H1 (cell line): Measurements from ENCODE around the gene LTBP1. TPM values are rescaled to one million over a fixed set of nuclear protein-coding genes. Genes with fewer than 3 reads are reported as not detected.

Experiments used
- CTCF ChIA-PET: fragments of 300-600 bp; sonication (Branson Sonifier 250); formaldehyde crosslinking; loops from one replicate; lab custom pipeline; 2021; ENCODE audit not compliant: partially characterized antibody; lab: Charles Lee
- POLR2A ChIA-PET: fragments of 300-600 bp; sonication (Branson Sonifier 250); formaldehyde crosslinking; loops from one replicate; lab custom pipeline; 2021; ENCODE audit warnings: inconsistent platforms; ENCODE audit not compliant: partially characterized antibody; lab: Charles Lee
- DNase-seq, 2 experiments: peaks; one replicate each; pipeline versions ENCODE4 v3.0.0 to v3.0.0-alpha.2; 2010 to 2022; ENCODE audit warnings: low spot score in 2 of 2, low read depth in 1 of 2, mixed read lengths in 1 of 2
- FAIRE-seq: peaks from 2 replicates; lab custom pipeline; 2011; peaks lifted over from hg19 to GRCh38; lab: Jason Lieb, UNC
- H2AFZ ChIP-seq: 2 replicates; pipeline ENCODE4 v1.8.1; 2012; ENCODE audit warnings: low read length, inconsistent platforms
- H2AK5ac ChIP-seq: 2 replicates; pipeline ENCODE4 v1.6.1; 2013; ENCODE audit warnings: low read depth, low read length
- H2BK120ac ChIP-seq: replicated peaks from 2 replicates; pipeline ENCODE3; 2013; ENCODE audit warnings: low read depth, low read length, inconsistent platforms
- H2BK12ac ChIP-seq: 2 replicates; pipeline ENCODE4 v1.6.1; 2013; ENCODE audit warnings: low read depth, low read length
- H2BK15ac ChIP-seq: 2 replicates; pipeline ENCODE4 v1.6.1; 2013; ENCODE audit warnings: low read length
- H2BK20ac ChIP-seq: 2 replicates; pipeline ENCODE4 v1.6.1; 2013; ENCODE audit warnings: low read length
- H2BK5ac ChIP-seq: 2 replicates; pipeline ENCODE4 v1.6.1; 2013; ENCODE audit warnings: low read depth, low read length
- H3K14ac ChIP-seq: 2 replicates; pipeline ENCODE4 v1.6.1; 2013; ENCODE audit warnings: inconsistent platforms; ENCODE audit not compliant: insufficient read length
- H3K18ac ChIP-seq: 2 replicates; pipeline ENCODE4 v1.6.1; 2013; ENCODE audit warnings: low read length; ENCODE audit errors: extremely low read depth
- H3K23ac ChIP-seq: 2 replicates; pipeline ENCODE4 v1.6.1; 2013; ENCODE audit warnings: inconsistent platforms; ENCODE audit not compliant: insufficient read length
- H3K23me2 ChIP-seq: 2 replicates; pipeline ENCODE4 v1.6.1; 2013; ENCODE audit warnings: low read depth, low read length
- H3K27ac ChIP-seq: 2 replicates; pipeline ENCODE4 v1.6.1; 2011; ENCODE audit warnings: low read depth, low read length, inconsistent platforms
- H3K27me3 ChIP-seq, 4 experiments: replicated peaks in 1 of 4; 1 replicate in 1 of 4; 2 replicates in 3 of 4; pipeline versions ENCODE4 v1.6.1 to v1.8.1; 2011 to 2013; ENCODE audit warnings: low read length in 3 of 4, mild to moderate bottlenecking in 3 of 4, inconsistent platforms in 2 of 4, mixed read lengths in 2 of 4, moderate library complexity in 1 of 4; ENCODE audit not compliant: control insufficient read depth in 3 of 4, insufficient read depth in 3 of 4; ENCODE audit errors: extremely low read depth in 1 of 4
- H3K36me3 ChIP-seq, 4 experiments: 2 replicates each; pipeline versions ENCODE4 v1.6.1 to v1.8.1; 2011 to 2013; ENCODE audit warnings: mild to moderate bottlenecking in 4 of 4, low read length in 3 of 4, moderate library complexity in 2 of 4, control low read depth in 1 of 4, inconsistent platforms in 1 of 4; ENCODE audit not compliant: insufficient read depth in 4 of 4, control insufficient read depth in 2 of 4
- H3K4ac ChIP-seq: replicated peaks from 2 replicates; pipeline ENCODE3; 2013; ENCODE audit warnings: low read length, low read depth, mixed read lengths, inconsistent platforms; ENCODE audit not compliant: insufficient read length
- H3K4me1 ChIP-seq, 4 experiments: replicated peaks in 1 of 4; 1 replicate in 1 of 4; 2 replicates in 3 of 4; pipeline versions ENCODE4 v1.6.1 to v1.8.1; 2011 to 2013; ENCODE audit warnings: low read length in 3 of 4, inconsistent platforms in 2 of 4, mixed read lengths in 1 of 4; ENCODE audit not compliant: insufficient read depth in 4 of 4, control insufficient read depth in 3 of 4
- H3K4me2 ChIP-seq, 2 experiments: 2 replicates each; pipeline versions ENCODE4 v1.6.1 to v1.8.1; 2011 to 2013; ENCODE audit warnings: low read depth in 2 of 2, low read length in 2 of 2, control low read depth in 1 of 2, inconsistent platforms in 1 of 2, mild to moderate bottlenecking in 1 of 2; ENCODE audit not compliant: insufficient read depth in 1 of 2
- H3K4me3 ChIP-seq, 4 experiments: fragments of 200-600, 300-600 bp in 1 of 4; sonication (generic), shearing (Covaris generic), sonication (Bioruptor Twin) in 1 of 4; 2 replicates each; pipeline versions ENCODE4 v1.5.1 to v1.8.1; 2011 to 2016; ENCODE audit warnings: low read length in 4 of 4, low read depth in 3 of 4, control low read depth in 2 of 4, inconsistent platforms in 2 of 4, mild to moderate bottlenecking in 2 of 4, mixed read lengths in 1 of 4, moderate library complexity in 1 of 4; ENCODE audit not compliant: insufficient read depth in 2 of 4; ENCODE audit errors: extremely low read depth in 1 of 4
- H3K56ac ChIP-seq: replicated peaks from 2 replicates; pipeline ENCODE3; 2013; ENCODE audit warnings: low read depth, mild to moderate bottlenecking, mixed read lengths, low read length, inconsistent platforms; ENCODE audit not compliant: insufficient read length
- H3K79me1 ChIP-seq: 2 replicates; pipeline ENCODE4 v1.6.1; 2013; ENCODE audit warnings: low read depth, low read length, control low read depth
- H3K79me2 ChIP-seq, 2 experiments: 2 replicates each; pipeline versions ENCODE4 v1.6.1 to v1.8.1; 2012 to 2013; ENCODE audit warnings: low read length in 2 of 2, mild to moderate bottlenecking in 2 of 2, inconsistent platforms in 1 of 2; ENCODE audit not compliant: insufficient read depth in 2 of 2, control insufficient read depth in 1 of 2
- H3K9ac ChIP-seq, 4 experiments: replicated peaks in 1 of 4; 1 replicate in 1 of 4; 2 replicates in 3 of 4; pipeline versions ENCODE4 v1.6.1 to v1.8.1; 2011 to 2013; ENCODE audit warnings: low read depth in 3 of 4, low read length in 3 of 4, control low read depth in 2 of 4, mild to moderate bottlenecking in 2 of 4, moderate library complexity in 2 of 4, inconsistent platforms in 1 of 4; ENCODE audit errors: extremely low read depth in 1 of 4
- H3K9me3 ChIP-seq, 2 experiments: 2 replicates each; pipeline versions ENCODE4 v1.6.1 to v1.8.1; 2012 to 2013; ENCODE audit warnings: mild to moderate bottlenecking in 2 of 2, moderate library complexity in 2 of 2, control low read depth in 1 of 2, inconsistent platforms in 1 of 2, low read depth in 1 of 2, low read length in 1 of 2, mixed read lengths in 1 of 2; ENCODE audit not compliant: insufficient read depth in 2 of 2
- H4K20me1 ChIP-seq, 2 experiments: replicated peaks in 1 of 2; 2 replicates each; pipeline versions ENCODE3 to v1.8.1; 2011 to 2013; ENCODE audit warnings: inconsistent platforms in 2 of 2, low read length in 2 of 2, mild to moderate bottlenecking in 1 of 2; ENCODE audit not compliant: insufficient read depth in 2 of 2, control insufficient read depth in 1 of 2
- H4K5ac ChIP-seq: 2 replicates; pipeline ENCODE4 v1.6.1; 2013; ENCODE audit warnings: low read length, low read depth, mixed read lengths, inconsistent platforms; ENCODE audit not compliant: insufficient read length
- H4K8ac ChIP-seq: 2 replicates; pipeline ENCODE4 v1.8.0; 2013; ENCODE audit warnings: mild to moderate bottlenecking, moderate library complexity, low read length, inconsistent platforms; ENCODE audit not compliant: insufficient read depth; ENCODE audit errors: extremely low read depth
- H4K91ac ChIP-seq: replicated peaks from 2 replicates; pipeline ENCODE3; 2013; ENCODE audit warnings: low read length, mixed read lengths, inconsistent platforms; ENCODE audit not compliant: insufficient read length
- ASH2L ChIP-seq: fragments of 200-600, 300-600 bp; sonication (generic); IDR thresholded peaks from one replicate; pipeline ENCODE4 v1.7.1; 2017; ENCODE audit warnings: low read length
- CTCF ChIP-seq, 3 experiments: IDR thresholded peaks; 1 replicate in 2 of 3; 2 replicates in 1 of 3; pipeline versions ENCODE4 v1.5.1 to v1.6.1; 2011; ENCODE audit warnings: low read length in 3 of 3, mild to moderate bottlenecking in 3 of 3, inconsistent platforms in 2 of 3, low read depth in 1 of 3, moderate library complexity in 1 of 3; ENCODE audit not compliant: insufficient read depth in 1 of 3; ENCODE audit errors: control extremely low read depth in 1 of 3
- GABPA ChIP-seq: IDR thresholded peaks from 2 replicates; pipeline ENCODE4 v1.6.1; 2011; ENCODE audit warnings: mild to moderate bottlenecking, low read length, moderate library complexity, borderline replicate concordance; ENCODE audit not compliant: insufficient read depth
- SAP30 ChIP-seq: fragments of 300-600 bp; sonication (generic); IDR thresholded peaks from 2 replicates; pipeline ENCODE4 v1.7.1; 2012; ENCODE audit warnings: low read length, moderate library complexity, mild to moderate bottlenecking, inconsistent platforms; ENCODE audit not compliant: insufficient read depth, insufficient replicate concordance
- SUZ12 ChIP-seq: fragments of 200-600 bp; sonication (generic); IDR thresholded peaks from 2 replicates; pipeline ENCODE4 v1.6.1; 2012; ENCODE audit warnings: mild to moderate bottlenecking, inconsistent platforms, low read length, moderate library complexity, mixed read lengths
- WGBS, 2 experiments: shearing (Covaris generic) in 1 of 2; methylation state at CpG; one replicate each; pipeline versions ENCODE4 v1.1.6 to v1.1.7; 2013 to 2015; ENCODE audit warnings: low lambda C conversion rate in 2 of 2, mixed read lengths in 2 of 2, inconsistent platforms in 1 of 2, low coverage in 1 of 2, missing lambda C conversion rate in 1 of 2; ENCODE audit not compliant: insufficient replicate concordance in 2 of 2, insufficient coverage in 1 of 2, insufficient read length in 1 of 2; ENCODE audit errors: extremely low coverage in 1 of 2, missing lambda C conversion rate in 1 of 2; 5-methylcytosine and 5-hydroxymethylcytosine counted together
- polyA plus RNA-seq, 7 experiments: library from polyadenylated mRNA; depleted of rRNA in 3 of 7; stranded (reverse) in 5 of 7; unstranded in 2 of 7; fragments of >200 nt in 5 of 7; fragments of 200-250 nt in 2 of 7; gene quantifications; 1 replicate in 5 of 7; 2 replicates in 1 of 7; 4 replicates in 1 of 7; pipeline versions ENCODE4 v1.2.1 to v1.2.3, GENCODE V29; 2011 to 2013; ENCODE audit warnings: missing spikeins in 2 of 7, mixed read lengths in 2 of 7
- total RNA-seq: library from RNA; stranded (reverse); fragmentation: NEBNext Ultra II Directional; extraction: Animal tissue kit (Norgen Biotek cat#: 25700); gene quantifications from 2 replicates; pipeline ENCODE4 v1.2.1, GENCODE V29; 2021

Gene LTBP1
- total and polyA plus RNA-seq, 2 of the 8 experiments (the other 6 are each of a cell fraction or from before 2014, with no cell fraction given): 15.4 to 24.7 TPM

GRCh38 chr2:33195891-33196290 lies 249.1 kb downstream of the LTBP1 start:
- no peaks in the 10 kb centered on the region for H3K23me2 ChIP-seq
- no peak overlapping the region for H2BK20ac ChIP-seq
- H2AFZ ChIP-seq: no peak overlapping the region
- H3K79me1 ChIP-seq: no peaks in the 10 kb centered on the region
- H2BK5ac ChIP-seq: no peak overlapping the region
- no peak overlapping the region for H4K91ac ChIP-seq
- no peak overlapping the region for H3K56ac ChIP-seq
- H2AK5ac ChIP-seq: no peak overlapping the region
- no peak overlapping the region for H3K14ac ChIP-seq
- TF ChIP-seq GABPA: no peak
- TF ChIP-seq ASH2L: no peak
- TF ChIP-seq SAP30: no peak
- TF ChIP-seq CTCF (IDR thresholded peaks at IDR 0.05; ENCODE audit: control extremely low read depth in 1 of 3, insufficient read depth in 1 of 3, low read depth in 1 of 3, low read length in 3 of 3): no peak
- TF ChIP-seq SUZ12: no peak
- TF ChIP-seq, all 59 proteins: peak for 0
- Histone ChIP-seq H2BK120ac (no peak overlapping the region), H4K20me1 (no peaks in the 10 kb centered on the region), H2BK12ac (no peak overlapping the region), H3K9ac (no peak overlapping the region), H3K4ac (no peak overlapping the region), H3K27ac (no peak overlapping the region), H4K5ac (no peak overlapping the region), H3K27me3 (peaks cover 0 to 2% (median 0%) of the 10 kb centered on the region in 4 experiments; a peak in 1 of 7 replicates), H3K4me1 (no peaks in the 10 kb centered on the region), H3K4me2 (no peak overlapping the region), H3K23ac (no peak overlapping the region), H4K8ac (no peak overlapping the region), H3K79me2 (no peaks in the 10 kb centered on the region), H2BK15ac (no peak overlapping the region), H3K4me3 (no peak overlapping the region), H3K36me3 (no peaks in the 10 kb centered on the region), H3K9me3 (no peaks in the 10 kb centered on the region), H3K18ac (no peak overlapping the region)
- DNase-seq: no peak
- ChIA-PET POLR2A (no interaction called here), CTCF (interaction anchor here (1.4 kb wide), 1 partner anchor 9 kb away, joined by 3 read pairs; no protein-coding TSS in a partner anchor)
- 96% methylated on average over 7 of the region's 7 CpGs; no CpG with 5 or more reads in 1 of the 2 experiments for WGBS, 2 experiments
- FAIRE-seq: no peak
